Measurements from ENCODE around the gene CCDC73.

CCDC73 gene

DNA sequence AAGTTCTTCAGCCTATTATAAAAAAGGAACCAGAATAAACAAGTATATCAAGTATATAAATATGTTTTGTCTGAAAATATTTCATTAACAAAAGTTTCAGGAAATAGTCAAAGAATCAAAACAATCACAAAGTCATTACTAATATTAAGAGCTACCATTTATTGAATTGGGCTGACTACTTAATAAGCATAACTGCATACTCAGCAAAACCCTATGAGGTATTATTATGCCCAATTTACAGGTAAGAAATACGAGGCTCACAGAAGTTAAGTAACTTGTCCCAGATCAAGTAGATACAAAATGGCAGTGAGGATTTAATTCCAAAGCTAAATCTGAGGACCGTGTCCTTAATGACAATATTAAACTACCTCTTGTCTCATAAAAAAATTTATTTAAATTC is 158.6 kb downstream of the CCDC73 start:
- no peak overlapping the region for H3K4me3 ChIP-seq (ENCODE audit: low read length)
- no peak overlapping the region for H3K4me2 ChIP-seq (ENCODE audit: low read length)
- no peaks in the 10 kb centered on the region for H3K36me3 ChIP-seq (ENCODE audit: control insufficient read depth, low read length)
- H3K9me2 ChIP-seq (replicated peaks; ENCODE audit: control insufficient read depth, low read length) = no peaks in the 10 kb centered on the region
- no peak overlapping the region for H3K27ac ChIP-seq (ENCODE audit: low read depth, low read length)
- peaks cover 3% of the 10 kb centered on the region; the same call in 1 of the 2 replicates for H3K27me3 ChIP-seq (ENCODE audit: control insufficient read depth, low read length)
- no peaks in the 10 kb centered on the region for H3F3A ChIP-seq (ENCODE audit: control insufficient read depth, insufficient read depth)
- no peak for TF ChIP-seq EZH2phosphoT487 (IDR thresholded peaks at IDR 0.05; ENCODE audit: borderline replicate concordance, low read length)
- no peaks in the 10 kb centered on the region for H4K20me1 ChIP-seq (ENCODE audit: control insufficient read depth, insufficient read depth, low read depth, low read length)
- no peaks in the 10 kb centered on the region for H3K9me3 ChIP-seq (ENCODE audit: control insufficient read depth, insufficient read depth, low read length)
- H3K4me1 ChIP-seq (ENCODE audit: control insufficient read depth, low read length) = no peaks in the 10 kb centered on the region
- H3K79me2 ChIP-seq (ENCODE audit: control insufficient read depth, low read length) = no peaks in the 10 kb centered on the region

DNA sequence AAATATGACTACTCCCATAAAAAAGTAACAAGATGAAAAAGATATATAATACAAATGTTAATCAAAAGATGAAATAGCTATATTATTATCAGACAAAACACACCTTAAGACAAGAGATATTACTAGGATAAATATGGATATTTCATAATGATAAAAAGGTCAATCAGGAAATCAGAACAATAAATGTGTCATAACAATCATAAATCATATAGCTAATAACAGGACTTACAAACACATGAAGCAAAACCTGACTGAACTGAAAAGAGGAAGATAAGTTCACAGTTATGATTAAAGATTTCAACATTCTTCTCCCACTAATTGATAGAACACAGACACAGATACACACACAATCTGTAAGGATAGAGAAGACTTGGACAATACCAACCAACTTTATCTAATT is 163.6 kb downstream of the CCDC73 start:
- H3K9me3 ChIP-seq (ENCODE audit: control insufficient read depth, insufficient read depth, low read length) = no peaks in the 10 kb centered on the region
- no peak overlapping the region for H3K4me2 ChIP-seq (ENCODE audit: low read length)
- H4K20me1 ChIP-seq (ENCODE audit: control insufficient read depth, insufficient read depth, low read depth, low read length) = no peaks in the 10 kb centered on the region
- H3K27ac ChIP-seq (ENCODE audit: low read depth, low read length) = no peak overlapping the region
- no peak for TF ChIP-seq CTCF (IDR thresholded peaks at IDR 0.05; ENCODE audit: low read depth, low read length, poor library complexity, severe bottlenecking)
- TF ChIP-seq EZH2phosphoT487 (IDR thresholded peaks at IDR 0.05; ENCODE audit: borderline replicate concordance, low read length) = no peak
- H3K9me2 ChIP-seq (replicated peaks; ENCODE audit: control insufficient read depth, low read length) = no peaks in the 10 kb centered on the region
- no peaks in the 10 kb centered on the region for H3K79me2 ChIP-seq (ENCODE audit: control insufficient read depth, low read length)
- no peaks in the 10 kb centered on the region for H3K4me1 ChIP-seq (ENCODE audit: control insufficient read depth, low read length)
- H3K4me3 ChIP-seq (ENCODE audit: low read length) = no peak overlapping the region
- H3F3A ChIP-seq (ENCODE audit: control insufficient read depth, insufficient read depth) = no peaks in the 10 kb centered on the region
- no peaks in the 10 kb centered on the region for H3K36me3 ChIP-seq (ENCODE audit: control insufficient read depth, low read length)
- peaks cover 3% of the 10 kb centered on the region; the same call in 1 of the 2 replicates for H3K27me3 ChIP-seq (ENCODE audit: control insufficient read depth, low read length)

- Histone ChIP-seq H3K27me3 (ENCODE audit: control insufficient read depth, low read length) (no peaks in the 10 kb centered on the region), H3K27ac (ENCODE audit: low read depth, low read length) (no peak overlapping the region), H3K4me2 (ENCODE audit: low read length) (no peak overlapping the region), H3K4me1 (ENCODE audit: control insufficient read depth, low read length) (peaks cover 2% of the 10 kb centered on the region; the same call in 1 of the 2 replicates), H3K9me3 (ENCODE audit: control insufficient read depth, insufficient read depth, low read length) (no peaks in the 10 kb centered on the region; the same call in 1 of the 2 replicates), H4K20me1 (ENCODE audit: control insufficient read depth, insufficient read depth, low read depth, low read length) (no peaks in the 10 kb centered on the region), H3K36me3 (ENCODE audit: control insufficient read depth, low read length) (no peaks in the 10 kb centered on the region), H3K79me2 (ENCODE audit: control insufficient read depth, low read length) (no peaks in the 10 kb centered on the region), H3K4me3 (ENCODE audit: low read length) (no peak overlapping the region), H3F3A (ENCODE audit: control insufficient read depth, insufficient read depth) (no peaks in the 10 kb centered on the region), H3K9me2 (replicated peaks; ENCODE audit: control insufficient read depth, low read length) (no peaks in the 10 kb centered on the region)
- no peak for TF ChIP-seq EZH2phosphoT487 (IDR thresholded peaks at IDR 0.05; ENCODE audit: borderline replicate concordance, low read length)
- TF ChIP-seq CTCF (IDR thresholded peaks at IDR 0.05; ENCODE audit: low read depth, low read length, poor library complexity, severe bottlenecking) = no peak
Measured at GRCh38 chr11:32616903-32617302, 177.6 kb downstream of the CCDC73 start.

- TF ChIP-seq EZH2phosphoT487 (IDR thresholded peaks at IDR 0.05; ENCODE audit: borderline replicate concordance, low read length) (no peak), CTCF (IDR thresholded peaks at IDR 0.05; ENCODE audit: low read depth, low read length, poor library complexity, severe bottlenecking) (peak; percentile 19)
- Histone ChIP-seq H3K36me3 (ENCODE audit: control insufficient read depth, low read length) (no peaks in the 10 kb centered on the region), H3K4me1 (ENCODE audit: control insufficient read depth, low read length) (no peaks in the 10 kb centered on the region), H3F3A (ENCODE audit: control insufficient read depth, insufficient read depth) (no peaks in the 10 kb centered on the region), H3K4me3 (ENCODE audit: low read length) (no peak overlapping the region), H3K27ac (ENCODE audit: low read depth, low read length) (no peak overlapping the region), H4K20me1 (ENCODE audit: control insufficient read depth, insufficient read depth, low read depth, low read length) (no peaks in the 10 kb centered on the region), H3K4me2 (ENCODE audit: low read length) (no peak overlapping the region), H3K79me2 (ENCODE audit: control insufficient read depth, low read length) (no peaks in the 10 kb centered on the region), H3K9me3 (ENCODE audit: control insufficient read depth, insufficient read depth, low read length) (no peaks in the 10 kb centered on the region), H3K9me2 (replicated peaks; ENCODE audit: control insufficient read depth, low read length) (no peaks in the 10 kb centered on the region), H3K27me3 (ENCODE audit: control insufficient read depth, low read length) (no peaks in the 10 kb centered on the region)
Measured at GRCh38 chr11:32615422-32615821, 179.0 kb downstream of the CCDC73 start.
